HCT116 (cell line): ENCODE measurements around the gene FHIT. TPM values are rescaled to one million over a fixed set of nuclear protein-coding genes. Genes with fewer than 3 reads are reported as not detected.

ENCODE experiments used
- ATAC-seq: fragments of 200-7000 bp; cut with Tn5 transposase; 2 replicates; pipeline ENCODE4 v1.9.1; 2020; ENCODE audit warnings: mild to moderate bottlenecking, moderate library complexity
- BruUV-seq: library from RNA; stranded (reverse); fragments of 400-500 nt; replicated peaks from 2 replicates; lab custom pipeline; 2021; lab: Mats Ljungman, UMichigan
- CTCF ChIA-PET: fragments of 300-600 bp; sonication (Branson Sonifier 250); formaldehyde crosslinking; loops from one replicate; lab custom pipeline; 2021; ENCODE audit warnings: antibody characterized with exemption; lab: Charles Lee
- POLR2A ChIA-PET: fragments of 300-600, 350-600 bp; sonication (Branson Sonifier 250); formaldehyde crosslinking; loops from one replicate; lab custom pipeline; 2021; ENCODE audit warnings: antibody characterized with exemption; lab: Charles Lee
- RAD21 ChIA-PET, 2 experiments: fragments of 300-600 bp; sonication (Branson Sonifier 250); formaldehyde crosslinking; loops; one replicate each; lab custom pipeline; 2023; ENCODE audit warnings: low total read pairs in 2 of 2; ENCODE audit not compliant: uncharacterized antibody in 2 of 2, unreplicated experiment in 2 of 2, low non-redundant PET in 1 of 2; lab: Charles Lee
- DNase-seq: peaks from one replicate; pipeline ENCODE4 v3.0.0-alpha.2; 2010; ENCODE audit warnings: low read depth, low spot score
- H2AFZ ChIP-seq: fragments of 200-600 bp; shearing (Covaris generic), sonication (generic); 2 replicates; pipeline ENCODE4 v1.6.1; 2017; ENCODE audit warnings: low read depth, mixed run types, mixed read lengths, antibody characterized with exemption, low read length; ENCODE audit not compliant: poor library complexity, severe bottlenecking
- H3K27ac ChIP-seq: 2 replicates; pipeline ENCODE4 v1.5.1; 2012; ENCODE audit warnings: low read depth, low read length
- H3K27me3 ChIP-seq: fragments of 200-600 bp; sonication (generic); 2 replicates; pipeline ENCODE4 v1.6.1; 2016; ENCODE audit warnings: mixed run types, low read length, mixed read lengths; ENCODE audit not compliant: insufficient read depth
- H3K36me3 ChIP-seq, 2 experiments: fragments of 200-500 bp in 1 of 2; fragments of 200-600 bp in 1 of 2; sonication (Bioruptor generic) in 1 of 2; sonication (generic) in 1 of 2; 2 replicates each; pipeline versions ENCODE4 v1.5.1 to v1.6.1; 2014 to 2016; ENCODE audit warnings: low read length in 2 of 2, inconsistent platforms in 1 of 2, mixed read lengths in 1 of 2, mixed run types in 1 of 2; ENCODE audit not compliant: insufficient read depth in 2 of 2, control insufficient read depth in 1 of 2
- H3K4me1 ChIP-seq, 2 experiments: fragments of 200-600 bp in 1 of 2; sonication (generic) in 1 of 2; 2 replicates each; pipeline versions ENCODE4 v1.5.1 to v1.6.1; 2012 to 2017; ENCODE audit warnings: low read length in 2 of 2, inconsistent platforms in 1 of 2, mild to moderate bottlenecking in 1 of 2, mixed read lengths in 1 of 2, mixed run types in 1 of 2, moderate library complexity in 1 of 2; ENCODE audit not compliant: insufficient read depth in 2 of 2, control insufficient read depth in 1 of 2
- H3K4me2 ChIP-seq: fragments of 200-600 bp; sonication (generic); 2 replicates; pipeline ENCODE4 v1.6.1; 2017; ENCODE audit warnings: mixed run types, low read length, mixed read lengths
- H3K4me3 ChIP-seq, 2 experiments: fragments of 200-600 bp in 1 of 2; sonication (generic) in 1 of 2; replicated peaks in 1 of 2; 2 replicates each; pipeline ENCODE4 v1.5.1; 2011 to 2016; ENCODE audit warnings: low read length in 2 of 2, control low read depth in 1 of 2, low read depth in 1 of 2, mild to moderate bottlenecking in 1 of 2, mixed read lengths in 1 of 2, mixed run types in 1 of 2
- H3K79me2 ChIP-seq: fragments of 200-600 bp; sonication (generic); 2 replicates; pipeline ENCODE4 v1.6.1; 2017; ENCODE audit warnings: mild to moderate bottlenecking, mixed run types, low read length, moderate library complexity, mixed read lengths; ENCODE audit not compliant: insufficient read depth
- H3K9ac ChIP-seq: fragments of 200-600 bp; sonication (generic); 2 replicates; pipeline ENCODE4 v1.6.1; 2016; ENCODE audit warnings: low read length, mixed read lengths
- H3K9me2 ChIP-seq: fragments of 200-600 bp; sonication (generic), shearing (Covaris generic); 2 replicates; pipeline ENCODE4 v1.6.1; 2017; ENCODE audit warnings: mixed run types, mild to moderate bottlenecking, moderate library complexity; ENCODE audit not compliant: insufficient read depth
- H3K9me3 ChIP-seq, 2 experiments: fragments of 200-500 bp in 1 of 2; fragments of 200-600 bp in 1 of 2; sonication (Bioruptor generic) in 1 of 2; sonication (generic) in 1 of 2; 2 replicates each; pipeline ENCODE4 v1.6.1; 2014 to 2017; ENCODE audit warnings: low read length in 2 of 2, mixed read lengths in 2 of 2, inconsistent platforms in 1 of 2, low read depth in 1 of 2, mild to moderate bottlenecking in 1 of 2, mixed run types in 1 of 2, moderate library complexity in 1 of 2; ENCODE audit not compliant: control insufficient read depth in 1 of 2, insufficient read depth in 1 of 2
- H4K20me1 ChIP-seq: fragments of 200-600 bp; sonication (generic), shearing (Covaris generic); 2 replicates; pipeline ENCODE4 v1.6.1; 2017; ENCODE audit warnings: mixed run types, mild to moderate bottlenecking, moderate library complexity; ENCODE audit not compliant: insufficient read depth
- CEBPB ChIP-seq: IDR thresholded peaks from 2 replicates; pipeline ENCODE4 v1.6.1; 2012; ENCODE audit warnings: low read depth
- EGR1 ChIP-seq: IDR thresholded peaks from 2 replicates; pipeline ENCODE4 v1.6.1; 2012; ENCODE audit warnings: low read depth
- ELF1 ChIP-seq: IDR thresholded peaks from 2 replicates; pipeline ENCODE4 v1.6.1; 2012; ENCODE audit warnings: low read depth, borderline replicate concordance
- FOSL1 ChIP-seq: IDR thresholded peaks from 2 replicates; pipeline ENCODE4 v1.6.1; 2012; ENCODE audit warnings: low read depth
- JUND ChIP-seq: IDR thresholded peaks from 2 replicates; pipeline ENCODE4 v1.6.1; 2012
- POLR2A ChIP-seq: IDR thresholded peaks from 2 replicates; pipeline ENCODE4 v1.7.0; 2011; ENCODE audit warnings: borderline replicate concordance; ENCODE audit not compliant: insufficient read depth, insufficient read length; ENCODE audit errors: extremely low read depth
- POLR2AphosphoS5 ChIP-seq: IDR thresholded peaks from 2 replicates; pipeline ENCODE4 v1.6.1; 2011; ENCODE audit warnings: mild to moderate bottlenecking, low read depth, low read length, moderate library complexity
- SP1 ChIP-seq: IDR thresholded peaks from 2 replicates; pipeline ENCODE4 v1.6.1; 2012; ENCODE audit warnings: low read depth
- SRF ChIP-seq: IDR thresholded peaks from 2 replicates; pipeline ENCODE4 v1.6.1; 2012; ENCODE audit warnings: low read depth
- YY1 ChIP-seq: IDR thresholded peaks from 2 replicates; pipeline ENCODE4 v1.6.1; 2011; ENCODE audit warnings: low read length, low read depth, moderate library complexity, mild to moderate bottlenecking; ENCODE audit not compliant: insufficient replicate concordance; ENCODE audit errors: extremely low read depth
- intact Hi-C: fragments of 100-400 bp; cut with micrococcal nuclease; formaldehyde crosslinking; loops from 2 replicates; pipeline ENCODE4 v1.10.0; 2022
- total RNA-seq: library from RNA; stranded (reverse); gene quantifications from one replicate; pipeline ENCODE4 v1.2.1, GENCODE V29; 2021; ENCODE audit not compliant: unreplicated experiment
- TF ChIP-seq, protein P1 (sequence below): IDR thresholded peaks from 2 replicates; pipeline ENCODE4 v1.6.1; 2012; ENCODE audit warnings: low read depth

The FHIT gene
- total RNA-seq, 1 experiment from 2014 or later = 20.1 TPM

GRCh38 chr3:60588806-60589205 lies 662.4 kb downstream of the FHIT start:
- no peaks in the 10 kb centered on the region; the same call in 1 of the 2 replicates for H3K27me3 ChIP-seq
- intact Hi-C loops = no loop called here
- TF ChIP-seq JUND (peak; percentile 81), CEBPB (0 out of 2 replicates have a peak, but pooled peaks have one; percentile 65), EGR1 (no peak), ELF1 (no peak), YY1 (no peak), FOSL1 (peak; percentile 88), SP1 (peak; percentile 53; the same call in 1 of the 2 replicates), POLR2A (no peak), SRF (no peak), POLR2AphosphoS5 (no peak)
- TF ChIP-seq, protein P1, sequence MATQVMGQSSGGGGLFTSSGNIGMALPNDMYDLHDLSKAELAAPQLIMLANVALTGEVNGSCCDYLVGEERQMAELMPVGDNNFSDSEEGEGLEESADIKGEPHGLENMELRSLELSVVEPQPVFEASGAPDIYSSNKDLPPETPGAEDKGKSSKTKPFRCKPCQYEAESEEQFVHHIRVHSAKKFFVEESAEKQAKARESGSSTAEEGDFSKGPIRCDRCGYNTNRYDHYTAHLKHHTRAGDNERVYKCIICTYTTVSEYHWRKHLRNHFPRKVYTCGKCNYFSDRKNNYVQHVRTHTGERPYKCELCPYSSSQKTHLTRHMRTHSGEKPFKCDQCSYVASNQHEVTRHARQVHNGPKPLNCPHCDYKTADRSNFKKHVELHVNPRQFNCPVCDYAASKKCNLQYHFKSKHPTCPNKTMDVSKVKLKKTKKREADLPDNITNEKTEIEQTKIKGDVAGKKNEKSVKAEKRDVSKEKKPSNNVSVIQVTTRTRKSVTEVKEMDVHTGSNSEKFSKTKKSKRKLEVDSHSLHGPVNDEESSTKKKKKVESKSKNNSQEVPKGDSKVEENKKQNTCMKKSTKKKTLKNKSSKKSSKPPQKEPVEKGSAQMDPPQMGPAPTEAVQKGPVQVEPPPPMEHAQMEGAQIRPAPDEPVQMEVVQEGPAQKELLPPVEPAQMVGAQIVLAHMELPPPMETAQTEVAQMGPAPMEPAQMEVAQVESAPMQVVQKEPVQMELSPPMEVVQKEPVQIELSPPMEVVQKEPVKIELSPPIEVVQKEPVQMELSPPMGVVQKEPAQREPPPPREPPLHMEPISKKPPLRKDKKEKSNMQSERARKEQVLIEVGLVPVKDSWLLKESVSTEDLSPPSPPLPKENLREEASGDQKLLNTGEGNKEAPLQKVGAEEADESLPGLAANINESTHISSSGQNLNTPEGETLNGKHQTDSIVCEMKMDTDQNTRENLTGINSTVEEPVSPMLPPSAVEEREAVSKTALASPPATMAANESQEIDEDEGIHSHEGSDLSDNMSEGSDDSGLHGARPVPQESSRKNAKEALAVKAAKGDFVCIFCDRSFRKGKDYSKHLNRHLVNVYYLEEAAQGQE = no peak
- TF ChIP-seq, all 23 proteins: peak for 4
- Histone ChIP-seq H3K79me2 (no peaks in the 10 kb centered on the region), H3K27ac (no peak overlapping the region), H3K4me2 (peak overlapping the region; percentile 22), H3K9me3 (no peaks in the 10 kb centered on the region), H3K4me1 (peaks cover 5 to 10% of the 10 kb centered on the region in 2 experiments; a peak in 3 of 4 replicates), H3K36me3 (no peaks in the 10 kb centered on the region), H3K9ac (no peak overlapping the region), H4K20me1 (no peaks in the 10 kb centered on the region), H3K9me2 (no peaks in the 10 kb centered on the region), H3K4me3 (no peak overlapping the region), H2AFZ (no peak overlapping the region)
- BruUV-seq = no TSS peak
- POLR2A ChIA-PET = no interaction called here
- ATAC-seq = peak; percentile 74
- CTCF ChIA-PET = no interaction called here
- peak; percentile 33 for DNase-seq
- RAD21 ChIA-PET = no interaction called here
